Motor neuron (in vitro differentiated cells): ENCODE results near the gene EFNA3. TPM values are rescaled to one million over a fixed set of nuclear protein-coding genes. Genes with fewer than 3 reads are reported as not detected.
A peak's percentile ranks its signal among the peaks of the same experiment; 100 is the strongest.

ENCODE experiments used
- ATAC-seq, 8 experiments: fragments of 200-7000 bp; cut with Tn5 transposase; replicated peaks in 6 of 8; 2 replicates each; pipeline ENCODE4 v1.8.0; 2021; ENCODE audit warnings: mild to moderate bottlenecking in 8 of 8, moderate library complexity in 8 of 8
- H3K27ac ChIP-seq, 2 donors: fragments of 250-450 bp; sonication (Bioruptor Pico); 2 replicates each; pipeline ENCODE4 v1.9.0; 2021; ENCODE audit warnings: antibody characterized with exemption in 2 of 2, mild to moderate bottlenecking in 2 of 2, moderate library complexity in 1 of 2
- H3K4me1 ChIP-seq, 2 donors: fragments of 250-450 bp; sonication (Bioruptor Pico); replicated peaks in 1 of 2; 2 replicates each; pipeline ENCODE4 v1.6.1; 2021; ENCODE audit warnings: antibody characterized with exemption in 2 of 2, mild to moderate bottlenecking in 2 of 2, moderate library complexity in 1 of 2
- H3K4me3 ChIP-seq, 5 donors: fragments of 250-450 bp; sonication (Bioruptor Pico); 2 replicates each; pipeline ENCODE4 v1.9.0; 2021; ENCODE audit warnings: antibody characterized with exemption in 5 of 5, mild to moderate bottlenecking in 5 of 5, moderate library complexity in 4 of 5
- WGBS, 10 experiments: fragments of 450-650 bp; shearing (Covaris generic); methylation state at CpG; one replicate each; pipeline ENCODE4 v1.0.0; 2022; 5-methylcytosine and 5-hydroxymethylcytosine counted together
- in situ Hi-C, 9 experiments: fragments of 400-800 bp; cut with MboI; loops; one replicate each; pipeline ENCODE4 v1.15.0; 2021; ENCODE audit warnings: low sequenced_read_pairs in 9 of 9, low pct_unique_long_range_greater_than_20kb in 2 of 9; ENCODE audit not compliant: unreplicated experiment in 9 of 9
- total RNA-seq, 8 experiments: library from RNA; unstranded; fragments of 300-600 nt; gene quantifications; 2 replicates each; pipeline versions ENCODE4 v1.2.3 to v1.2.4, GENCODE V29; 2022

The EFNA3 gene
- total RNA-seq, 8 experiments from 2014 or later: 0.71 to 53.7 (median 27.8) TPM

DNA sequence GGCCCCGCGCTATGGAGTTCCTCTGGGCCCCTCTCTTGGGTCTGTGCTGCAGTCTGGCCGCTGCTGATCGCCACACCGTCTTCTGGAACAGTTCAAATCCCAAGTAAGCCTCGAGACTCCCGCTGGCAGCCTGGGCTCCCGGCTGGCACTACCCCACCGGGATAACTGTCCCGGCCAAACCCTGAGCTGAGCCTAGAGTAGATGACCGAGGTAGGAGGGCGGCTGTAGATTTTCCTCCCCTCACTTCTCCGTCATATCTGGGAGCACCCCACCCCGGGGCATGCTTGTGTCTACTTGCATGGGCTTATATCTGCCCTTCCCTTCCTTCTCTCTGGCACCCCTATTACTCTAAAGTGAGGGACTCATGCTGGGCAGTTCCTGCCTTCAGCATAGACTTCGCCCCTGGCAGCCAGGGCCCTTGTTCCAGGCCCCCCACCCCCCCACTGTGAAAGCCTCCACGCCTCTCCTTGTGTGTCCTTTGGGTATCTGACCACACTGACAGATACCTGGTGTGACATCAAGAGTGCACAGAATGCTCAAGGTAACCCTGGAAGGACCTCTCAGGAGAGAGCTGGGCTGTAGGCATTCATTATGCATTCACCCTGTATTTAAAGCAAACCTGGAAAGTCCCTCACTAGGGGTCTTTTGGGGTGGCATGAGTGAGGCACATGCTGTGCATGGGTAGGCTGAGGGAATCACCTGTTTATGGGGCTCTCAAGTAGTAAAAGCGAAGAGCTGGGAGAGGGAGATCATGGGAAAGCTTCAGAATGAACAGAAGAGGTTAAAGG lies 49.5 kb downstream of the EFNA3 start:
- peaks cover 26 to 38% of the 10 kb centered on the region in 2 donors for H3K4me1 ChIP-seq
- in situ Hi-C loops: no loop called here
- peak in 3 of 8 experiments; percentile 1 to 11 (median 11) for ATAC-seq
- 0 to 35% (median 12%) methylated on average over 1 to 10 of the region's 17 CpGs; no CpG with 5 or more reads in 5 of the 10 experiments for WGBS, 10 experiments
- no peak overlapping the region for H3K27ac ChIP-seq
- H3K4me3 ChIP-seq: peak overlapping the region; percentile 26 to 46 (median 33)

DNA sequence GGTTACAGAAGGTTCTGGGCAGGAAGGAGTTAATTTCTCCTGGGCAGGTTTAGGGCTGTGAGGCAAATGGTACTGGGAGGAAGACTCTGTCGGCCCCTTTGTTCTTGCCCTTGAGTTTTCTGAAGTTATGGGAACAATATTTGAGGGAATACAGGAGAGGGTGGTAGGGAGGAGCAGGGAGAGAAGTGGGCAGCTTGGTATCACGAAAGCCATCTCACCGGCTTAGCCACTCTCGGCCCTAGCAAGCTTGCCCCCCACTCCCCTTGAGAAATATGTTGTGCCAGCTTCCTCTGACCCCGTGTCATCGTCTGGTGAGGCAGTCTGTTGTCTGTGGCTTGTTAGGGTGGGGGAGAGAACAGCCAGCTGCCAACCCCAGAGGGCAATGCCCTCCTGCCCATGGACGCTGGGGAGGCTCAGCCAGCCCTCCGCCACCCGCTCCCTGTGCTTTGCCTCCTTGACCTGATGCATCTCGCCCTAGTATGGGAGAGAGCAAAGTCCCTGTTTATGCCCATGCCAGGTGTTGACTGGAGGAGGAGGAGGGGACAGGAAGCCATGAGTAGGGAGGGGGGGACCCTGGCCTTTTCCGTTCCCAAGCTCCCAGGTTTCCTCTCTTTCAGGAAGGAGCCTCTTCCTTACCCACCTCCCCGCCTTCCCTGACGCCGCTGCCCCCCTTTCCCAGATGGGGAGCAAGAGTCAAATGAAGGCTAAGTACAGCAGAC lies 50.3 kb downstream of the EFNA3 start:
- peaks cover 26 to 38% of the 10 kb centered on the region in 2 donors for H3K4me1 ChIP-seq
- in situ Hi-C loops: no loop called here
- 0 to 60% (median 18%) methylated on average over 1 to 6 of the region's 14 CpGs; no CpG with 5 or more reads in 2 of the 10 experiments for WGBS, 10 experiments
- peak overlapping the region in 2 of 5 donors; percentile 38 to 46 for H3K4me3 ChIP-seq
- no peak for ATAC-seq
- H3K27ac ChIP-seq: no peak overlapping the region

DNA sequence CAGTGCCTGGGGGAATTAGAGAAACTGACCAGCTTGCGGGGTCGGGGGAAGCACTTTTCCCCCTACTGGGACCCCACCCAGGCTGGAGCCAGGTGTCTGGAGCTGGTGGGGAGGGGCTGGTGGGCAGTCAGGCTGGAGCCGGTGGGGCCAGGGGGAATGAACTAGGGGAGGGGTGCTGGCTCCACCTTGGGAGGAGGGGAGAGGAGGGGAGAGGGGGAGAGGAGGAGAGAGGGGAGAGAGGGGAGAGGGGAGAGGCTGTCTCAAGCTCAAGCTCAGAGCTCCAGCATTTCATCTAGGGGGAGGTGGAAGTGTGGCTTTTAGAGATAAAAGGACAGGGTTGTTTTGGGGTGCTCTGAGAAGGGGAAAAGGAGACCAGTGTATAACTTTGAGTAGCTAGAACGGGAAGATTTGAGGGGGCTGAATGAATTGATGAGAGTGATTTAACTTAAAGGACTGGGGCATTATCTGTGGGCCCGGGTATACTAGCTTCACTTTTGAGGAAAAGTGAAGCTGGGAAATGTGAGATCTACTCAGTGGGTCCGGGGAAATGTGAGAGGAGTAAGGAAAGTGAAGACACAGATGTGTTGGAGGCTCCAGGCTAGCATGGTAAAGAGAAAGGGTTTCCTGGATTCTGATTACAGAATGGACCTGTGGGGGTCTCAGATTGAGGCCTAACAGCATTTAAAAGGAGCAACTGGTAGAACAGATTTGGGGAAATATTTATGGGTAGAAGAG lies 51.8 kb downstream of the EFNA3 start:
- in situ Hi-C loops: no loop called here
- 11 to 63% (median 40%) methylated on average over 1 to 4 of the region's 6 CpGs for WGBS, 10 experiments
- Histone ChIP-seq H3K4me3 (peak overlapping the region in 2 of 5 donors; percentile 8 to 17), H3K27ac (no peak overlapping the region), H3K4me1 (peaks cover 31 to 45% of the 10 kb centered on the region in 2 donors)
- no peak for ATAC-seq

DNA sequence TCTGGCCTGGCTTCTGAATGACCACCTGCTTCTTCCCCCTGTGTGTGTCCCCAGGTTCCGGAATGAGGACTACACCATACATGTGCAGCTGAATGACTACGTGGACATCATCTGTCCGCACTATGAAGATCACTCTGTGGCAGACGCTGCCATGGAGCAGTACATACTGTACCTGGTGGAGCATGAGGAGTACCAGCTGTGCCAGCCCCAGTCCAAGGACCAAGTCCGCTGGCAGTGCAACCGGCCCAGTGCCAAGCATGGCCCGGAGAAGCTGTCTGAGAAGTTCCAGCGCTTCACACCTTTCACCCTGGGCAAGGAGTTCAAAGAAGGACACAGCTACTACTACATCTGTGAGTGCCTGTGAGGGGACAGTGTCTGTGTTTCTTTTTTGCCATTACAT lies 52.6 kb downstream of the EFNA3 start:
- ATAC-seq: no peak
- WGBS, 10 experiments: 76 to 97% (median 92%) methylated on average over 3 to 7 of the region's 8 CpGs; no CpG with 5 or more reads in 3 of the 10 experiments
- in situ Hi-C loops: no loop called here
- H3K4me3 ChIP-seq: no peak overlapping the region
- peaks cover 26 to 39% of the 10 kb centered on the region in 2 donors for H3K4me1 ChIP-seq
- H3K27ac ChIP-seq: no peak overlapping the region

DNA sequence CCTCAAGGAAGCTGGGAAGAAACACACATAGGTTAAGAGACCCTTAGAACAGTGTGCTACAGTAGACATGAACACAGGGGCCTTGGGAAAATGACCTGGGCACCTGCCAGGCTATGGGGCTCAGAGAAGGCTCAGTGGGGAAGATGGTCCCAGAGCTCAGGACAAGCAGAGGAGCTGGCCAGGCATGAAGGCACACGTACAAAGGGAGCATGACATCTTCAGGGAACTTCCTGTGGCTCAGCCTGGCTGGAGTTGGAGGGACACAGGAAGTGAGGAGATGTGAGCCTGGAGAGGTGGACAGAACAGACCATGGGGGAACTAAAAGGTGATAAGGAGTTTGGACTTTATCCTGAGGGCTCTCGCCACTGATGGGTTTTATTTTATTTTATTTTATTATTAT lies 53.2 kb downstream of the EFNA3 start:
- peaks cover 27 to 37% of the 10 kb centered on the region in 2 donors for H3K4me1 ChIP-seq
- WGBS, 10 experiments: 50 to 100% (median 80%) methylated on average over 1 to 2 of the region's 2 CpGs; no CpG with 5 or more reads in 4 of the 10 experiments
- H3K27ac ChIP-seq: no peak overlapping the region
- no peak for ATAC-seq
- no peak overlapping the region for H3K4me3 ChIP-seq
- in situ Hi-C loops: no loop called here

- Histone ChIP-seq H3K4me3 (no peak overlapping the region), H3K27ac (no peak overlapping the region), H3K4me1 (peaks cover 20 to 27% of the 10 kb centered on the region in 2 donors)
- in situ Hi-C loops: no loop called here
- 74 to 100% (median 88%) methylated on average over 1 to 5 of the region's 7 CpGs; no CpG with 5 or more reads in 4 of the 10 experiments for WGBS, 10 experiments
- no peak for ATAC-seq
Measured at GRCh38 chr1:155133799-155134281, 55.2 kb downstream of the EFNA3 start.

GRCh38 chr1:155134322-155134721 lies 55.7 kb downstream of the EFNA3 start:
- WGBS, 10 experiments: 33 to 67% (median 57%) methylated on average over 1 of the region's 1 CpG; no CpG with 5 or more reads in 7 of the 10 experiments
- H3K4me1 ChIP-seq: peaks cover 23 to 27% of the 10 kb centered on the region in 2 donors
- peak overlapping the region in 3 of 5 donors; percentile 65 to 81 (median 69) for H3K4me3 ChIP-seq
- H3K27ac ChIP-seq: no peak overlapping the region
- ATAC-seq: no peak
- in situ Hi-C loops: no loop called here

GRCh38 chr1:155134880-155135414 lies 56.3 kb downstream of the EFNA3 start:
- WGBS, 10 experiments: 0 to 25% (median 5%) methylated on average over 1 to 14 of the region's 18 CpGs; no CpG with 5 or more reads in 2 of the 10 experiments
- in situ Hi-C loops: no loop called here
- peak overlapping the region; percentile 78 to 83 for H3K27ac ChIP-seq
- peaks cover 25% of the 10 kb centered on the region in 2 donors for H3K4me1 ChIP-seq
- H3K4me3 ChIP-seq: peak overlapping the region; percentile 65 to 81 (median 69)
- ATAC-seq: peak; percentile 43 to 70 (median 50)

GRCh38 chr1:155135415-155136028 lies 56.9 kb downstream of the EFNA3 start, which contains the start of gene SLC50A1:
Gene SLC50A1 (plus strand): TSS chr1:155135852. CDS start chr1:155135912, 60 bp downstream.
- peak within 1 kb of the TSS; percentile 83 to 87 for H3K27ac ChIP-seq
- WGBS, 10 experiments: 0 to 3% (median 0%) methylated on average over 3 to 25 of the region's 52 CpGs; no CpG with 5 or more reads in 4 of the 10 experiments
- peak within 1 kb of the TSS; percentile 65 to 81 (median 69) for H3K4me3 ChIP-seq
- ATAC-seq: peak; percentile 65 to 89 (median 86)
- in situ Hi-C loops: no loop called here
- H3K4me1 ChIP-seq: peaks cover 19% of the 10 kb centered on the region in 2 donors

GRCh38 chr1:155136748-155137147 lies 58.1 kb downstream of the EFNA3 start:
- Histone ChIP-seq H3K27ac (peak overlapping the region; percentile 80 to 87), H3K4me1 (peaks cover 17 to 19% of the 10 kb centered on the region in 2 donors), H3K4me3 (peak overlapping the region; percentile 65 to 81 (median 69))
- in situ Hi-C loops: no loop called here
- WGBS, 10 experiments: 10 to 61% (median 44%) methylated on average over 2 to 6 of the region's 6 CpGs; no CpG with 5 or more reads in 5 of the 10 experiments
- ATAC-seq: no peak
